Measurements from ENCODE around the gene KLKB1.

Gene KLKB1

GRCh38 chr4:186248643-186249042, 21.3 kb downstream of the KLKB1 start:
- no peak for DNase-seq (ENCODE audit: low spot score)
- in situ Hi-C loops (cut with MboI; ENCODE audit: low sequenced_read_pairs, unreplicated experiment) = no loop called here
- no peak for TF ChIP-seq CTCF (IDR thresholded peaks at IDR 0.05; ENCODE audit: borderline replicate concordance, control extremely low read depth, extremely low read depth, insufficient read depth, missing control alignments)

GRCh38 chr4:186249785-186250754, 22.8 kb downstream of the KLKB1 start:
- no peak for DNase-seq (ENCODE audit: low spot score)
- in situ Hi-C loops (cut with MboI; ENCODE audit: low sequenced_read_pairs, unreplicated experiment) = no loop called here
- no peak for TF ChIP-seq CTCF (IDR thresholded peaks at IDR 0.05; ENCODE audit: borderline replicate concordance, control extremely low read depth, extremely low read depth, insufficient read depth, missing control alignments)

DNA sequence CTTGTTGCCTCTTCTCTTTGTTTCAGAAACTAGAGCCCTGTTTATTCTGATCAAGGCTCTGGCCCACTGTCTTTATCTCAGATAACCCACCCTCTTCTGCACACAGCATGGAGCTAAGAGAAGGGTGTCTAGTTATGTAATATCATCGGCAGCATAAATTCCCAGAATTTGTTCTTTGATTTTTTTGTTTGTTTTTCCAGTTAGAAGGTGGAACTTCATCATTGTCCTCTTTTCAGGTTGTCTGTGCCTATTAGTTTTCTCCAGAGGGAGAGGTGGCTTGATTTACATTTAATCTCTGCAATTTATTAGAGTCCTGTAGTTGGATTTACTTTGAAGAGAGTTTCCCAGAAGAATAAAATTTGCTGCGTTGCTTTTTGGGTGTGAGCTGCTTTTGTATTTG, 23.5 kb downstream of the KLKB1 start:
- no peak for TF ChIP-seq CTCF (IDR thresholded peaks at IDR 0.05; ENCODE audit: borderline replicate concordance, control extremely low read depth, extremely low read depth, insufficient read depth, missing control alignments)
- DNase-seq (ENCODE audit: low spot score) = no peak
- in situ Hi-C loops (cut with MboI; ENCODE audit: low sequenced_read_pairs, unreplicated experiment) = no loop called here

DNA sequence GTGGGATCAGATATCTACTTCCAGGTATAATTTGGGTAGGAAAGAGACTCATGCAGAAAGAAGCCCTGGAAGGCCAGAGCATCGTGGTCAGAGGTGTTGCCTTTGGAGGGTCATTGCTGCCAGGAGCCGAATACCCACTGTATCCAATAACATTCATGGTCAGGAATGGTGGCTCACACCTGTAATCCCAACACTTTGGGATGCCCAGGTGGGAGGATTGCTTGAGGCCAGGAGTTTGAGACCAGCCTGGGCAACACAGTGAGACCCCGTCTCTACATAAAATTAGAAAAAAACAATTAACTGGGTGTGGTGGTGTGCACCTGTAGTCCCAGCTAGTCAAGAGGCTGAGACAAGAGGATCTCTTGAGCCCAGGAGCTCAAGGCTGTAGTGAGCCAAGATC, 27.8 kb downstream of the KLKB1 start:
- in situ Hi-C loops (cut with MboI; ENCODE audit: low sequenced_read_pairs, unreplicated experiment) = no loop called here
- DNase-seq (ENCODE audit: low spot score) = no peak
- no peak for TF ChIP-seq CTCF (IDR thresholded peaks at IDR 0.05; ENCODE audit: borderline replicate concordance, control extremely low read depth, extremely low read depth, insufficient read depth, missing control alignments)

GRCh38 chr4:186258216-186258811, 31.0 kb downstream of the KLKB1 start:
- in situ Hi-C loops (cut with MboI; ENCODE audit: low sequenced_read_pairs, unreplicated experiment) = no loop called here
- TF ChIP-seq CTCF (IDR thresholded peaks at IDR 0.05; ENCODE audit: borderline replicate concordance, control extremely low read depth, extremely low read depth, insufficient read depth, missing control alignments) = no peak
- DNase-seq (ENCODE audit: low spot score) = no peak

- TF ChIP-seq CTCF (IDR thresholded peaks at IDR 0.05; ENCODE audit: borderline replicate concordance, control extremely low read depth, extremely low read depth, insufficient read depth, missing control alignments) = no peak
- no peak for DNase-seq (ENCODE audit: low spot score)
- in situ Hi-C loops (cut with MboI; ENCODE audit: low sequenced_read_pairs, unreplicated experiment) = no loop called here
Measured at GRCh38 chr4:186260117-186260503, 32.8 kb downstream of the KLKB1 start.
